Measurements from ENCODE around the gene MBD6. TPM values are rescaled to one million over a fixed set of nuclear protein-coding genes. Genes with fewer than 3 reads are reported as not detected.

Gene MBD6
- total and polyA plus RNA-seq, 2 of the 4 experiments (the other 2 are of a cell fraction), result 0.90 to 9.3 TPM

DNA sequence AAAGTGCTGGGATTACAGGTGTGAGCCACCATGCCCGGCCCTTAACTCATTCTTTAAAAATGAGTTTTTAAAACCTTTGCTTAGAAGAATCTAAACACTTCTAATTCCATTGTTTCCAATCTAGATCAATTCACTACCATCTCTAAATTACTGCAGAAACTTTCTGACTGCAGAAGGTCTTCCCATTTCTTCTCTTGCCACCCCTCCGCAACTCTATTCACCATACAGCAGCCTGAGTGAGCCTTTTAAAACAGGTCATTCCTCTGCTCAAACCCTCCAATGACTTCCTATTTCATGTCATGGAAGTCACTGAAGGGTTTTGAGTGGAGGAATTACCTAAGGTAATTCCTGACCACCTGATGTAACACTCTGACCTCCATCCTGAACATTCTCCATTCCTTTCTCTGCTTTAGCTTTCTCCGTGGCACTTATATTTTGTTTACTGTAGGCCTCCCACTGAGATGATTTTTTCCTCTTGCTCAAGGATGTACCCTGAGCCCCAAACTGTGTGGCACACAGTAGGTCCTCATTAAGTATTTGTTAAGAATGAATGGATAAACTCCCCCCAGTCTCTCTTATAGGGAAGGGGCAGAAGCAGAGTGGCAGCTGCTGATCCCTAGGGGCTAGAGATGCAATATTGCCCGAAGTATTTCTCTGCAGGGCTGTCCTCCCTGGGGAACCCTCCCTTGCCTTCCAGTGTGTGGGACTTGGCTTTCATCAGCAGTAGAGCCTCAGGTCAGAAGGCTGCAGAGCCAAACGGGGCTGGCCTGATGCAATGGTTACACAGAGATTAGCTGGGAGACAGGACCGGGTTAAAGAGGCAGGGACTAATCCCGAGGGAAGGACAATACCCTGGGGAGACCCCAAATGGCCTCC, 3.5 kb upstream of the MBD6 start:
- H3K27me3 ChIP-seq (ENCODE audit: control insufficient read depth, insufficient read depth, low read length), result no peaks in the 10 kb centered on the region
- in situ Hi-C loops (cut with MboI; ENCODE audit: low sequenced_read_pairs) (no loop called here), intact Hi-C loops (cut with micrococcal nuclease) (no loop called here), dilution Hi-C loops (cut with HindIII; ENCODE audit: low sequenced_read_pairs, unreplicated experiment) (no loop called here)
- no peak overlapping the region for H2BK15ac ChIP-seq (ENCODE audit: low read depth, low read length)
- H4K8ac ChIP-seq (ENCODE audit: low read depth in 2 of 2, low read length in 2 of 2), result peak overlapping the region; percentile 47 to 92; a peak in 2 of 4 replicates
- BruUV-seq (replicated peaks), result no TSS peak
- H4K20me1 ChIP-seq (ENCODE audit: insufficient read depth, low read length), result peaks cover 74% of the 10 kb centered on the region
- TF ChIP-seq SMC3 (IDR thresholded peaks at IDR 0.05; ENCODE audit: low read depth, low read length), result no peak
- TF ChIP-seq CEBPB (IDR thresholded peaks at IDR 0.05; ENCODE audit: low read depth, low read length), result 0 out of 2 replicates have a peak, but pooled peaks have one; percentile 24
- peaks cover 12% of the 10 kb centered on the region for H3K9me1 ChIP-seq (ENCODE audit: insufficient read depth, low read length)
- CTCF ChIA-PET, result no interaction called here
- H3K9me3 ChIP-seq (ENCODE audit: control insufficient read depth, insufficient read depth, low read length), result no peaks in the 10 kb centered on the region
- POLR2A ChIA-PET (ENCODE audit: unreplicated experiment), result interaction anchor here (1.1 kb wide), 1 partner anchor 15 kb away, joined by 6 read pairs; no protein-coding TSS in a partner anchor
- DNase-seq (peak; percentile 24), ATAC-seq (ENCODE audit: low read depth) (no peak)
- H3K23ac ChIP-seq (ENCODE audit: low read depth, low read length), result peak overlapping the region; percentile 100
- peak overlapping the region; percentile 100 for H3K4ac ChIP-seq (ENCODE audit: low read depth, low read length)
- peak overlapping the region; percentile 95 for H3K4me3 ChIP-seq (ENCODE audit: insufficient read depth, low read depth, low read length)
- peak overlapping the region; percentile 20 for H4K5ac ChIP-seq (ENCODE audit: low read depth, low read length)
- H3K27ac ChIP-seq (ENCODE audit: insufficient read depth, low read length), result peak overlapping the region; percentile 99
- peaks cover 17 to 76% of the 10 kb centered on the region in 2 experiments for H3K79me1 ChIP-seq (ENCODE audit: low read depth in 1 of 2, low read length in 2 of 2)
- WGBS, 2 experiments (ENCODE audit: extremely low coverage in 2 of 2, insufficient read length in 1 of 2), result no CpG with 5 or more reads among the region's 7 CpGs
- H3K36me3 ChIP-seq (ENCODE audit: control insufficient read depth, insufficient read depth, low read length), result peaks cover 44% of the 10 kb centered on the region
- H2BK5ac ChIP-seq (ENCODE audit: low read depth, low read length, poor library complexity, severe bottlenecking), result peak overlapping the region; percentile 96
- peak overlapping the region; percentile 98 for H3K56ac ChIP-seq (ENCODE audit: extremely low read depth, insufficient read depth, low read length)
- H2AK9ac ChIP-seq (replicated peaks; ENCODE audit: low read depth, low read length, poor library complexity), result peak overlapping the region; percentile 100
- H4K91ac ChIP-seq (ENCODE audit: insufficient read depth, low read depth, low read length), result peak overlapping the region; percentile 93
- H2BK20ac ChIP-seq (ENCODE audit: low read depth, low read length), result no peak overlapping the region
- H3K4me2 ChIP-seq (ENCODE audit: low read depth, low read length), result peak overlapping the region; percentile 87
- H3K4me1 ChIP-seq (ENCODE audit: control insufficient read depth, insufficient read depth, low read length), result peaks cover 17% of the 10 kb centered on the region
- no peak overlapping the region for H2AFZ ChIP-seq (replicated peaks; ENCODE audit: low read length, poor library complexity)
- H2BK120ac ChIP-seq (ENCODE audit: low read depth, low read length), result peak overlapping the region; percentile 83; the same call in 1 of the 2 replicates
- peak overlapping the region; percentile 95 for H3K18ac ChIP-seq (ENCODE audit: low read depth, low read length)
- H3K14ac ChIP-seq (replicated peaks; ENCODE audit: low read depth, low read length), result peak overlapping the region; percentile 100
- peak overlapping the region; percentile 100 for H2AK5ac ChIP-seq (ENCODE audit: low read depth, low read length)
- peak overlapping the region; percentile 100 for H3K9ac ChIP-seq (ENCODE audit: low read depth, low read length)
